Effector CD4-positive, alpha-beta T cell (primary cell): ENCODE measurements around the gene LRRTM2. TPM values are rescaled to one million over a fixed set of nuclear protein-coding genes. Genes with fewer than 3 reads are reported as not detected.
"Not testable (repeated sequence)": the region's sequence is repeated elsewhere in the genome, so short reads cannot be mapped to it uniquely, and the experiment has no call there.

Source experiments
- DNase-seq: peaks from one replicate; pipeline ENCODE4 v3.0.0-alpha.2; 2020
- total RNA-seq: gene quantifications from one replicate; lab custom pipeline; 2026; lab: John Stamatoyannopoulos, UW

Gene LRRTM2
- not detected for total RNA-seq

DNA sequence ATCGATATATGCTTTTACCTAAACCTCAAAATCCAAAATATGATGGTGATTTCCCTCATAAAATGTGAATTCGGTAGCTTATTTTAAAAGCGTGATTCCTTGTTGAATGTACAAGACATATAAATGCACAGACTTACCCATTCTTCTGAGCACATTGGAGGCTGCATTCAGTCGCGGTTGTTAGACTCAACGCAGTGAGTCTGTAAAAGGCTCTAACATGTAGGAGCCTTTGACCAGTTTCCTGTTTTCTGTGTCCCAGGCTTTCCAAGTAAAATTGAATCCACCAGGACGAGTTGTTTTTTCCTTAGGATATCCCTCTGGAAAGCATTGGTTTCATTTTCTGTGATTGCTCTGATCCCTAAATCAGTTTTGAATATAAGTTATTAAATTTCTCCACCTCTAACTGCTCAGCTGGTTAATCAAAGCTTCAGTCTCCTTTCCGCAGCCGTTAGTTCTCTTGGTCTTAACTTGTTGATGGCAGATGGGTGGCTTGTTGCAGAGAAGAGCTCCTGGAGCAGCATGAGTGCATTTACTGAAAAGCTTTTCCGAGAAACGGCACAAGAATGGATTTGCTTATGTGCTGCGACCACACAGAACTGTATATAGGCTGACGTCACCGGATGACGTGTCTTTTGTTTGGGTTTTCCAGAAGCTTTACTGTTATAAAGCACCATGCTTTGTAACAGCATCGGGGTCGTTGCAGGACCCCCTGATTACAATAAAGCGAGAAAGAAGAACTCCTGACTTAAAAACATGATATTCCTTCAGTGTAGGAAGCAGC, at the start of gene LRRTM2:
TSS of gene LRRTM2 (minus strand) at position 565 of the 781 bp plus-strand sequence. CDS start at position 141, 424 bp downstream.
- no peak for DNase-seq

- DNase-seq, result no peak
Measured at GRCh38 chr5:138922494-138922893, 47.4 kb upstream of the LRRTM2 start.

DNA sequence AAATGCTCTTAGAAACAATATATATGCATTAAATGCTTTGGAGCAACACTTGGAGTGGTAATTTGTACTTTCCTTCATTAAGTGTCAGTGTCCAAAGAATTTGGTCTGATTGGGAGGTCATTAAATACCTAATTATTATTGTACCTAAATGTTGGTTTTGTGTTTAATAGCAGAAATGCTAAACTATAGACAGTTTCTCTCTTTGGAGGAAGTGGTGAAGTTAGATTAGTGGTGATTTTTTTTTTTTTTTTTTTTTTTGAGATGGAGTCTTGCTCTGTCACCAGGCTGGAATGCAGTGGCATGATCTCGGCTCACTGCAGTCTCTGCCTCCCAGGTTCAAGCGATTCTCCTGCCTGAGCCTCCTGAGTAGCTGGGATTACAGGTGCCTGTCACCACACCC, 46.2 kb upstream of the LRRTM2 start:
- DNase-seq, result not testable (repeated sequence)

DNA sequence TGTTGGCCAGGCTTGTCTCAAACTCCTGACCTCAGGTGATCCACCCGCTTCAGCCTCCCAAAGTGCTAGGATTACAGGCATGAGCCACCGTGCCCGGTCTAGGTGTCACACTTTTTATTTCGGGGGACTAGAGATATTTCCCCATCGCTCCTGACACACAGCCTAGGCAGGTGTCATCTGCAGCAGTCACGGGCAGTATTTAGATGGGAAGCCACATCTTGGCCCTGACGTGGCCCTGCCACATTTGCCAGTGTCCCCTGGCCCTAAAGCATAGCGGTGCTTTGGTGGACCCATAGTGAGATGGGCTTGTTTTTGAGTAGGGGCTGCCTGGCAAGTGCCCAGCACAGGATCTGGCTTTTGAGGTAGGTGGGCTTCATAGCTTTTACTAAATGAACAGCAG, 45.0 kb upstream of the LRRTM2 start:
- DNase-seq, result no peak

GRCh38 chr5:138918686-138919085, 43.6 kb upstream of the LRRTM2 start:
- no peak for DNase-seq

- no peak for DNase-seq
Measured at GRCh38 chr5:138914338-138914737, 39.2 kb upstream of the LRRTM2 start.

DNA sequence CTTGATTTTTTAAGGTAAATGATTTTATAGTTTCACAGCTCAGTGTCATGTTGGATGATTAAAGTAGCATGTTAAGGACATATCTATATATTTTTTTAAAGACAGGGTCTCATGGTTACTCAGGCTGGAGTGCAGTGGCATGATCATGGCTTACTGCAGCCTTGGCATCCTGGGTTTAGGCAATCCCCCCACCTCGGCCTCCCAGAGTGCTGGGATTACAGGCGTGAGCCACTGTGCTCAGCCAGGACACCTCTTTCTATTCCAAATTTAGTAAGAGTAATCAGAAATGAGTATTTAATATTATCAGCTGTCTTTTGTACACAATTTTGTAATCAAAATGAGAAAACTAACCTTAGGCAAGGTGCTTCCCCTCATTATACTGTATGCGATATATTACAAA, 38.6 kb upstream of the LRRTM2 start:
- no peak for DNase-seq

GRCh38 chr5:138912093-138912492, 37.0 kb upstream of the LRRTM2 start:
- DNase-seq, result no peak

DNA sequence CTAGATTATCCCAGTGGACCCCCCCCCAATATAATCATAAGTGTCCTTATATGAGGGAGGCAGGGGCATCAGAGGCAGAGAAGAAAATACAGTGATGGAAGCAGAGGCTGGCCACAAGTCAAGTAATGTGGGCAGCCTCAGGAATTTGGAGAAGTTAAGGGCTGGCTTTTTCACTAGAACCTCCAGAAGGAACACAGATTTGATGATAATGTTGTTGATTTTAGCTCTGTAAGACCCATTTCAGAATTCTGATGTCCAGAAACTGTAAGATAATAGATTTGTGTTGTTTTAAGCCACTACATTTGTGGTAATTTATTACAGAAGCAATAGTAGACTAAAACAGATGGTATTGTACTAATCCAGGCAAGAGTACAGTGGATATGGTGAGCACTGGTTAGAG, 36.3 kb upstream of the LRRTM2 start:
- DNase-seq, result no peak

DNA sequence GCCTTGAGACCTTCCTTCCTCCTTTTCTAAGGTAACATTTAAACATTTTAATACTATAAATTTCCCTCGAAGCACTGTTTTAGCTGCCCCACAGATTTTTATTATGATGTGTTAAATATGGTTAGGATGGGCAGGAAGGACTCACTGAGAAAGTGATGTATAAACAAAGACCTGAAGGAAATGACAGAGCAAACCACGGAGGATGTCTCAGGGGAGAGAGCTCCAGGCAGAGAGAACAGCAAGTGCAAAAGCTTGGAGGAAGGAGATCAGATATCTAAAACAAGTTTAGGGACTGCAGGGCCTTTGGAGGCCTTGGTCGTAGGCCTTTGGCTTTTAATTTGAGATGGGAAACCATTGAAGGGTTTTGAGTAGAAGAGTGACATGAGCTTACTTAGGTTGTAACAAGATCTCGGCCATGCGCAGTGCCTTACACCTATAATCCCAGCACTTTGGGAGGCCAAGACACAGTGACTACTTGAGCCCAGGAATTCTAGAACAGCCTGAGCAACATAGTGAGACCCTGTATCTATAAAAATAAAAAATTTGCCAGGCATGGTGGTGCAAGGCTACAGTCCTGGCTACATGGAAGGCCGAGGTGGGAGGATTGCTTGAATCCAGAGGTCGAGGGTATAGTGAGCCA, 35.5 kb upstream of the LRRTM2 start:
- no peak for DNase-seq

DNA sequence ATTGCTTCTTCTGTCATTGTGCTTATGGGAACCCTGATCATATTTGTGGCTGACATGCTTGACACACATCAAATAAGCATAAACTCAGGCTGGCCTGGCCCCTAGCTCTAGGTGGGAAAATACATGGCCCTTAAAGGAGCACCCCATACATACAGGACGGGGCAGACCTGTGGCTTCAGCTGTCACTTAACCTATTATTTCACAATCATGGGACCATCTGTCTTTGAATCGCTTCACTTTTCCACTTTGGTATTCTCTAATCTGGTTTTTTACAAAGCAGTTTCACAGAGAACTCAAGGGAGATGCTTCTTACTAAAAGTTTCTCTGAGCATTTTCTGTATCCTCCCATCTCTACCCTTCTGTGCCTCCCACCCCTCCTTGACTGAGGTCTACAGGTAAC, 34.6 kb upstream of the LRRTM2 start:
- no peak for DNase-seq

GRCh38 chr5:138905541-138905940, 30.4 kb upstream of the LRRTM2 start:
- DNase-seq, result no peak

- no peak for DNase-seq
Measured at GRCh38 chr5:138903130-138903775, 28.1 kb upstream of the LRRTM2 start.

DNA sequence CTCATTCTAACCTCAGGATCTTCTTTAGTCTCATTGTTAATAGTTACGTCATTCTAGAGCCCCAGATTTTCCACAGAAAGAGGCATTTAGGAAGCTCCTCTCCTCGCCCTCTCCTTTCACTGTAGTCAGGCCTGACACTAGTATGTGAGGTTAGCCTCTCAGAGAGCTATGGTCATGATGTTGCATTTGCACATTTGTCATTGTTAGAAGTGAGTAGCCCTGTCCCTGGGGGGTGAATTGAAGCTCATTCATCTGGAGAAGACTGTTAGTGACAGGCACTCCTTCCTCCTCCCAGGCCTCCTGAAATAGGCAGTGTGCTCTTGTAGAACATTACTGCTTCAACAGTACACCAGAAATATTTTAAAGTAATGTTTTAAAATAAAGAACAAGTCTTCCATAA, 26.6 kb upstream of the LRRTM2 start:
- no peak for DNase-seq

DNA sequence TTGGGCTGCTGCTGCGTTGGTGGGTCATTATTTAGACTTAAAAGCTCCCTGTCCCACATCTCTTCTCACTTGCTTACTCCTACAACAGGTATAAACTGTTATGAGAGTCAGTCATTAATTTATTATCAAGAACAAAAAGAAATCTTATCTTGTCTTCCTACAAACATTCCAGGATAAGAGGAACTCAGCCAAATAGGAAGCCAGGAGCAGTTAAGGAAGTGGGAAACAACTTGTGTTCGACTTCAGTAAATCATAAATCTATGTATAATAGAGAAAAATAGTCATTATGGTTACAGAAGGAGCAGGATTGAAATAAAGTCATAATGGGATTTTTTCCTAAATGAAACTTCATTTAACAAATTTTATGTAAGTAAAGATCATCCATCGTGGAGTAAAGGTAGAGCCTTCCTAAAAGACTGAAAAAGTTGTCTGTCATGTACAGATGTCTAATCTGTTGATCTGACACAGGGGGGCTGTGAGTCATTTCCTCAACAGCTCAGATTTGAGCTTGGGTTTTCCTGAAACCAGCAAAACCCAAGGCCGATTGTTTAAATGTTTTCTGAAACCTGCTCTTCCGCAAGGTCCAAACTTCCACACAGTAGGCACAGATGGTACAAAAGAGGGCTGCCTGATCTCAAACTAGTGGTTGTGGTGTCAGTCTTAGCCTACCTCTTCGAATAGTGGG, 25.3 kb upstream of the LRRTM2 start:
- DNase-seq, result no peak

DNA sequence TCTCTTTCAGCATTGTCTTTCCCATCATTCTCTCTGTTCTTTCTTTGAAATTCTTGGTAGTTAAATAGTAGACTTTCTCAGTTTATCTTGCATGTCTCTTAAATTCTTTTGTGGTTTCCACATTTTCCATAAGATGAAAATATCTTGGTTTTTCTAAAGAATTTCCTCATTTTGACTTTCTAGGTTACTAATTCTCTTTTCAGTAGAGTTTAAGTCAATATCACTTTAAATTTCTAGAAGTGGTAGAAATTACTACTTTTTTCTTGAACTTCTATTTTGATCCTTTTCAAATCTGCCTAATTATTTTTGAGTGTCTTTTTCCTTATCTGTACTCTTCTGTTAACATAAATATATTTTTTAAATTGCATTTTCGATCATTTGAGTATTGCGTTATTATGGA, 23.6 kb upstream of the LRRTM2 start:
- no peak for DNase-seq

- DNase-seq, result no peak
Measured at GRCh38 chr5:138898299-138898698, 23.2 kb upstream of the LRRTM2 start.

DNA sequence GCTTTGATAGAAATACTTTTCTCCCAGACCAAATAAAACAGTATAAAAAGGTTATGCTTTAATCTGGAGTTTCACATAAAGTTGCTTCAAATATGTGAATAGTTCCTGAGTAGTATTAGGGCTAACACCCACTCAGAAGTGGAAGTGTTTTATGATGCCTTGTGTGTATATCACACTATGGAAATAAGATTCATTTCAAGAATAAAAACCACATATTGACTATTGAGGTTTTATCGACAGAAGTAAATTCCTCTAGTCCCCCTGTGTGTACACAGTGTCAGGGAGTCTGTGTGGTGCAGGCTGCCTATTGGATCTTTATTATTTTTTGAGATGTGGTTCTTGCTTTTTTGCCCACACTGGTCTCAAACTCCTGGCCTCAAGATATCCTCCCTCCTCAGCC, 20.8 kb upstream of the LRRTM2 start:
- DNase-seq, result no peak

DNA sequence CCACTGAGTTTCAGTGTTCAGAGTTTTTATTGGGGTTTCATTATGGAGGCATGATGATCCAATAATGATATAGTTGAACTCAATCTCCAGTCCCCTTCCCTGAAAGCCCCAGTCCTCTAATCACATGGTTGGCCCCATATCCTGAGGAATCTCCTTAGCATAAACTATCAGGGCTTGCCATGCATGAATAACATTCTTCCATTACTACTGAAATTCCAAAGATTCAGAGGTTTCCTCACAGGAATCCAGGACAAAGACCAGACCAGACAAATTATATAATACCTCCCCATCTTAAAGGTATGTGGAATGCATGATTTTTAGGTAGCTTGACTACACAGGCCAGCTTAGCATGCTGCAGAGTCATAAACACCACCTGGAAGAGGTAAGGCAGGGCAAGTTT, 15.5 kb upstream of the LRRTM2 start:
- DNase-seq, result no peak

GRCh38 chr5:138889994-138890393, 14.9 kb upstream of the LRRTM2 start:
- no peak for DNase-seq

GRCh38 chr5:138884554-138884953, 9.4 kb upstream of the LRRTM2 start:
- no peak for DNase-seq

DNA sequence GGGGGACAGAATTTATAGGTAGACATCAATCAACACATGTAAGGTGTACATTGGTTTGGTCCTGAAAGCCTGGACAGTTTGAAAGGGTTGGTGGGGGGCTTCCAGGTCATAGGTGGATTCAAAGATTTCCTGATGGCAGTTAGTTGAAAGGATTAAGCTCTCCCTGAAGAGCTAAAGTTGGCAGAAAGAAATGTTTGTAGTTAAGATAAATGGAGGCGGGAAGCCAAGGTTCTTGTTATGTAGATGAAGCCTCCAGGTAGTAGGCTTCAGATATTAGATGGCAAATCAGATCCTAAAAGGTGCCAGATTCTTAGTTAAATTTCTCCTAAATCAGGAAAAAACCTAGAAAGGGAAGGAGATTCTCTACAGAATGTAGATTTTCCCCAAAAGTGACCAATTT, 9.0 kb upstream of the LRRTM2 start:
- DNase-seq, result no peak

GRCh38 chr5:138883211-138883610, 8.1 kb upstream of the LRRTM2 start:
- no peak for DNase-seq
